Erythroblast (primary cell): ENCODE results near the gene IL18R1.

Source experiments
- GATA1 ChIP-seq: IDR thresholded peaks from 2 replicates; pipeline ENCODE4 v1.6.1; 2011; ENCODE audit warnings: low read depth, mild to moderate bottlenecking, control low read depth, low read length, moderate library complexity
- POLR2A ChIP-seq: IDR thresholded peaks from 2 replicates; pipeline ENCODE4 v1.6.1; 2011; ENCODE audit warnings: mild to moderate bottlenecking, low read length

DNA sequence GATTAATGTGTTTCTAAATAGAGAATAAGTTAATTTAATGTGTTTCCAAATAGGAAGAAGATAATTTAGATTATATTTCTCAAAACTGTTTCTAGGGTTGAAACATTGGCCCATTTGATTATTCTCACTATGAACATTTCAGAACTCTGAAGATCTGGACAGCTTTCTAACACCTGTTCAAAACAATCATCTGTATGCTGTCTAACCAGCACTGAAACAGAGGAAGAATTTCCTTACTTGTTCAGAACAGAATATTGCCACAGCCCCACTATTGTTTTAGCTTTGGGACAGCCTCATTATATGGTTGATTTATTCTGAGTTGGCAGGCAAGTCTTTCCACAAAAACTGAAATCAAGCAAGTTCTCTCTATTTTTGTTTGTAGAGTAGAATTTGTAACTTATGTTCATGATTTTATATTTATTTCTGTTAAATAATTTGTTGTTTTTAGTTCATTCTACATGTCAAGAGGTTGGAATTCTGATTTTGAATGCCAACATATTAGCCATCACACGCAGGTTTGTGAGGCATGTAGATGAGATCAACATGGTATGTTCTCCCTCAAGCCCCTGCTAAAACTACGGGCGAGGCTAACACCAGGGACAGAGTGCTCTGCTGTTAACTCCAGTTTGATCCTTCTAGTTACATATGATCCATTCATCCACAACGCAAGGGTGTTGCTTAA lies 78.5 kb downstream of the IL18R1 start:
- TF ChIP-seq POLR2A (no peak), GATA1 (no peak)
